HepG2 (cell line): ENCODE results near the gene NUP62. TPM values are rescaled to one million over a fixed set of nuclear protein-coding genes. Genes with fewer than 3 reads are reported as not detected.

Experiments used
- ARNT ChIP-seq: fragments of 450-650 bp; IDR thresholded peaks from 2 replicates; pipeline ENCODE4 v1.6.1; 2017
- ATAD3A ChIP-seq: sonication (generic); formaldehyde crosslinking; IDR thresholded peaks from 2 replicates; pipeline ENCODE4 v1.4.0; 2020; ENCODE audit warnings: missing genetic modification reagents
- CC2D1A ChIP-seq: sonication (generic); formaldehyde crosslinking; IDR thresholded peaks from 2 replicates; pipeline ENCODE4 v1.8.1; 2023; ENCODE audit warnings: mild to moderate bottlenecking, missing genetic modification reagents
- DR1 ChIP-seq: sonication (generic); formaldehyde crosslinking; IDR thresholded peaks from 2 replicates; pipeline ENCODE4 v1.8.0; 2021; ENCODE audit warnings: mild to moderate bottlenecking, missing genetic modification reagents, inconsistent platforms
- HNF1A ChIP-seq, 2 experiments: sonication (generic) in 1 of 2; formaldehyde crosslinking in 1 of 2; IDR thresholded peaks; 2 replicates each; pipeline versions ENCODE4 v1.4.0 to v1.6.1; 2016 to 2020; ENCODE audit warnings: borderline replicate concordance in 1 of 2, low read depth in 1 of 2, mild to moderate bottlenecking in 1 of 2, missing genetic modification reagents in 1 of 2
- KDM3A ChIP-seq: IDR thresholded peaks from 2 replicates; pipeline ENCODE4 v1.6.1; 2018; ENCODE audit warnings: low read depth, missing compliant biosample characterization
- KDM6A ChIP-seq: IDR thresholded peaks from 2 replicates; pipeline ENCODE4 v1.6.1; 2016; ENCODE audit warnings: low read depth
- MAFK ChIP-seq, 2 experiments: IDR thresholded peaks in 1 of 2; conservative IDR thresholded peaks in 1 of 2; 2 replicates each; pipeline ENCODE4 v1.6.1; 2011; ENCODE audit warnings: improper control_type of control experiment in 2 of 2, low read length in 2 of 2
- MXI1 ChIP-seq: IDR thresholded peaks from 3 replicates; pipeline ENCODE4 v1.6.1; 2012; ENCODE audit warnings: low read depth, low read length, inconsistent platforms, borderline replicate concordance
- NR2F6 ChIP-seq, 2 experiments: IDR thresholded peaks; 2 replicates each; pipeline ENCODE4 v1.6.1; 2016; ENCODE audit warnings: antibody characterized with exemption in 1 of 2, mild to moderate bottlenecking in 1 of 2
- PAX8 ChIP-seq: sonication (generic); formaldehyde crosslinking; IDR thresholded peaks from 2 replicates; pipeline ENCODE4 v1.8.0; 2022; ENCODE audit warnings: mild to moderate bottlenecking, missing genetic modification reagents, borderline replicate concordance
- POLR2AphosphoS5 ChIP-seq: IDR thresholded peaks from 2 replicates; pipeline ENCODE4 v1.6.1; 2012; ENCODE audit warnings: low read depth, low read length
- RFXANK ChIP-seq: IDR thresholded peaks from 2 replicates; pipeline ENCODE4 v1.6.1; 2016
- RXRA ChIP-seq: sonication (generic); formaldehyde crosslinking; IDR thresholded peaks from 2 replicates; pipeline ENCODE4 v1.5.1; 2020; ENCODE audit warnings: missing genetic modification reagents
- SMAD3 ChIP-seq: sonication (generic); formaldehyde crosslinking; IDR thresholded peaks from 2 replicates; pipeline ENCODE4 v1.4.0; 2020; ENCODE audit warnings: missing genetic modification reagents
- SP1 ChIP-seq, 2 experiments: fragments of 450-650 bp in 1 of 2; sonication (generic) in 1 of 2; formaldehyde crosslinking in 1 of 2; IDR thresholded peaks; 2 replicates each; pipeline versions ENCODE4 v1.4.0 to v1.6.1; 2016 to 2020; ENCODE audit warnings: missing genetic modification reagents in 1 of 2
- TFDP1 ChIP-seq: IDR thresholded peaks from 2 replicates; pipeline ENCODE4 v1.6.1; 2016; ENCODE audit warnings: missing compliant biosample characterization, missing genetic modification reagents, borderline replicate concordance
- THRA ChIP-seq: sonication (generic); formaldehyde crosslinking; IDR thresholded peaks from 2 replicates; pipeline ENCODE4 v1.4.0; 2020; ENCODE audit warnings: missing genetic modification reagents, borderline replicate concordance
- U2AF2 ChIP-seq: fragments of 200-400 bp; formaldehyde crosslinking; IDR thresholded peaks from 2 replicates; pipeline ENCODE4 v1.6.1; 2017; ENCODE audit warnings: low read depth, mild to moderate bottlenecking, low read length
- ZFAT ChIP-seq: sonication (generic); formaldehyde crosslinking; conservative IDR thresholded peaks from 2 replicates; pipeline ENCODE4 v1.8.1; 2023; ENCODE audit warnings: missing genetic modification reagents, inconsistent platforms
- ZNF160 ChIP-seq: sonication (generic); formaldehyde crosslinking; IDR thresholded peaks from 2 replicates; pipeline ENCODE4 v1.8.0; 2022; ENCODE audit warnings: mild to moderate bottlenecking, inconsistent platforms, missing genetic modification reagents
- ZNF232 ChIP-seq: sonication (generic); formaldehyde crosslinking; IDR thresholded peaks from 2 replicates; pipeline ENCODE4 v1.4.0; 2020; ENCODE audit warnings: missing genetic modification reagents, borderline replicate concordance
- ZNF282 ChIP-seq: fragments of 450-650 bp; IDR thresholded peaks from 2 replicates; pipeline ENCODE4 v1.6.1; 2018; ENCODE audit not compliant: partially characterized antibody
- ZNF83 ChIP-seq: sonication (generic); formaldehyde crosslinking; IDR thresholded peaks from 2 replicates; pipeline ENCODE4 v1.4.0; 2020; ENCODE audit warnings: missing genetic modification reagents, mild to moderate bottlenecking, borderline replicate concordance
- polyA plus RNA-seq, 8 experiments: library from polyadenylated mRNA; depleted of rRNA in 3 of 8; stranded (reverse) in 7 of 8; unstranded in 1 of 8; fragments of >200 nt; fragmentation: Illumina TruSeq in 4 of 8; extraction: Trizol in 4 of 8; gene quantifications; 2 replicates each; pipeline versions ENCODE4 v1.2.1 to v1.2.3, GENCODE V29; 2011 to 2016; ENCODE audit warnings: low read depth in 4 of 8, missing spikeins in 1 of 8, mixed read lengths in 1 of 8; ENCODE audit not compliant: insufficient read depth in 1 of 8
- total RNA-seq, 5 experiments: library from RNA; depleted of rRNA; stranded (reverse); fragments of >200 nt; fragmentation: Illumina TruSeq; extraction: Trizol; gene quantifications; 2 replicates each; pipeline ENCODE4 v1.2.3, GENCODE V29; 2016; ENCODE audit warnings: low read depth in 1 of 5

Gene NUP62
- total and polyA plus RNA-seq, 2 of the 13 experiments (the other 11 are each of a cell fraction or from before 2014, with no cell fraction given) = 16.5 to 41.5 TPM

GRCh38 chr19:49876422-49877019 lies 52.8 kb downstream of the NUP62 start (continued):
- peak; percentile 62; the same call in 1 of the 2 replicates for TF ChIP-seq ZNF232
- TF ChIP-seq U2AF2 = no peak
- TF ChIP-seq KDM3A (CRISPR knock-in tag) = no peak; the same call in 1 of the 2 replicates
- no peak for TF ChIP-seq ZNF83 (CRISPR knock-in tag)
- TF ChIP-seq RXRA (CRISPR knock-in tag) = no peak
- TF ChIP-seq ZNF160 (CRISPR knock-in tag) = peak; percentile 75
- TF ChIP-seq PAX8 (CRISPR knock-in tag) = no peak
- TF ChIP-seq POLR2AphosphoS5 = peak; percentile 53; the same call in 1 of the 2 replicates
- no peak for TF ChIP-seq KDM6A (CRISPR knock-in tag)
- TF ChIP-seq CC2D1A (CRISPR knock-in tag) = no peak
- no peak for TF ChIP-seq ATAD3A
- TF ChIP-seq ARNT = no peak
- 0 out of 2 replicates have a peak, but pooled peaks have one; percentile 30 for TF ChIP-seq SMAD3 (CRISPR knock-in tag)
- TF ChIP-seq DR1 (CRISPR knock-in tag) = peak; percentile 63; the same call in 1 of the 2 replicates
- TF ChIP-seq RFXANK (CRISPR knock-in tag) = no peak; the same call in 1 of the 2 replicates
- TF ChIP-seq ZFAT (CRISPR knock-in tag) = no peak
- no peak for TF ChIP-seq ZNF282
- TF ChIP-seq MXI1 = peak; percentile 87; the same call in 1 of the 3 replicates
- TF ChIP-seq SP1 (IDR thresholded peaks at IDR 0.05) = no peak
- peak; percentile 88 for TF ChIP-seq SP1 (CRISPR knock-in tag; IDR thresholded peaks at IDR 0.05)
- TF ChIP-seq HNF1A (IDR thresholded peaks at IDR 0.05; ENCODE audit: low read depth) = no peak
- peak; percentile 33; the same call in 1 of the 2 replicates for TF ChIP-seq HNF1A (CRISPR knock-in tag; IDR thresholded peaks at IDR 0.05; ENCODE audit: borderline replicate concordance)
- TF ChIP-seq THRA (CRISPR knock-in tag) = no peak
- TF ChIP-seq TFDP1 (CRISPR knock-in tag) = no peak
- no peak for TF ChIP-seq NR2F6 (IDR thresholded peaks at IDR 0.05)
- peak; percentile 27; the same call in 1 of the 2 replicates for TF ChIP-seq NR2F6 (CRISPR knock-in tag; IDR thresholded peaks at IDR 0.05)
- TF ChIP-seq MAFK (conservative IDR thresholded peaks at IDR 0.05 in 1 of 2, IDR thresholded peaks at IDR 0.05 in 1 of 2; ENCODE audit: low read length in 2 of 2) = no peak
